Vagina (tissue), 2 donors: ENCODE measurements around the gene SLC8A2.

Experiments
- CTCF ChIP-seq, 3 experiments: fragments of 450-650 bp in 2 of 3; fragments of 200-600 bp in 1 of 3; sonication (generic) in 1 of 3; IDR thresholded peaks; one replicate each; pipeline ENCODE4 v1.5.1; 2017 to 2019; ENCODE audit warnings: antibody characterized with exemption in 3 of 3, mild to moderate bottlenecking in 2 of 3, moderate library complexity in 2 of 3
- POLR2A ChIP-seq, 2 donors: fragments of 450-650 bp; IDR thresholded peaks; one replicate each; pipeline ENCODE4 v1.6.1; 2017; ENCODE audit warnings: antibody characterized with exemption in 2 of 2, mild to moderate bottlenecking in 2 of 2, moderate library complexity in 2 of 2
- POLR2AphosphoS5 ChIP-seq, 2 donors: sonication (generic); formaldehyde crosslinking; IDR thresholded peaks; one replicate each; pipeline ENCODE4 v1.9.0; 2017; ENCODE audit warnings: antibody characterized with exemption in 2 of 2, mild to moderate bottlenecking in 2 of 2, low read depth in 1 of 2; ENCODE audit not compliant: insufficient read depth in 1 of 2

- TF ChIP-seq POLR2AphosphoS5 (IDR thresholded peaks at IDR 0.05; ENCODE audit: insufficient read depth in 1 of 2, low read depth in 1 of 2) (no peak), CTCF (IDR thresholded peaks at IDR 0.05) (no peak), POLR2A (IDR thresholded peaks at IDR 0.05) (no peak)
These were observed 5.7 kb downstream of the SLC8A2 start for GRCh38 chr19:47465957-47466356.
